Osteoblast (primary cell): ENCODE measurements around the gene CREB3. TPM values are rescaled to one million over a fixed set of nuclear protein-coding genes. Genes with fewer than 3 reads are reported as not detected.

ENCODE experiments used
- DNase-seq: peaks from one replicate; pipeline ENCODE4 v3.0.0; 2011; ENCODE audit warnings: low spot score, mixed read lengths; ENCODE audit not compliant: insufficient read length; ENCODE audit errors: missing footprints
- H2AFZ ChIP-seq: 2 replicates; pipeline ENCODE4 v1.6.0; 2011; ENCODE audit warnings: mild to moderate bottlenecking, low read length
- H3K27ac ChIP-seq: 2 replicates; pipeline ENCODE4 v1.5.1; 2011; ENCODE audit warnings: mild to moderate bottlenecking, low read depth, low read length, moderate library complexity
- H3K27me3 ChIP-seq: 2 replicates; pipeline ENCODE4 v1.6.0; 2012; ENCODE audit warnings: mild to moderate bottlenecking, control low read depth, inconsistent platforms, low read length, moderate library complexity; ENCODE audit not compliant: insufficient read depth
- H3K36me3 ChIP-seq: 2 replicates; pipeline ENCODE4 v1.5.1; 2011; ENCODE audit warnings: mild to moderate bottlenecking, low read length, control low read depth, moderate library complexity; ENCODE audit not compliant: insufficient read depth
- H3K4me1 ChIP-seq: 2 replicates; pipeline ENCODE4 v1.5.1; 2011; ENCODE audit warnings: mild to moderate bottlenecking, low read length, control low read depth, moderate library complexity; ENCODE audit not compliant: insufficient read depth
- H3K4me2 ChIP-seq: 2 replicates; pipeline ENCODE4 v1.6.0; 2011; ENCODE audit warnings: mild to moderate bottlenecking, low read length; ENCODE audit not compliant: insufficient read depth
- H3K4me3 ChIP-seq: fragments of 200-600 bp; sonication (generic); 3 replicates; pipeline ENCODE4 v1.5.1; 2012; ENCODE audit warnings: mild to moderate bottlenecking, low read length, inconsistent platforms; ENCODE audit not compliant: insufficient read depth
- H3K79me2 ChIP-seq: 2 replicates; pipeline ENCODE4 v1.6.0; 2012; ENCODE audit warnings: mild to moderate bottlenecking, low read length, control low read depth, inconsistent platforms; ENCODE audit not compliant: insufficient read depth
- H3K9me3 ChIP-seq: 2 replicates; pipeline ENCODE4 v1.5.1; 2011; ENCODE audit warnings: low read depth, low read length, control low read depth
- H4K20me1 ChIP-seq: 2 replicates; pipeline ENCODE4 v1.6.0; 2012; ENCODE audit warnings: mild to moderate bottlenecking, low read length, control low read depth; ENCODE audit not compliant: insufficient read depth
- CTCF ChIP-seq: IDR thresholded peaks from 2 replicates; pipeline ENCODE4 v1.5.1; 2011; ENCODE audit warnings: mild to moderate bottlenecking, low read depth, low read length, moderate library complexity; ENCODE audit errors: extremely low read depth
- total RNA-seq: library from RNA; depleted of rRNA; stranded (reverse); fragments of >200 nt; gene quantifications from 2 replicates; pipeline ENCODE4 v1.2.3, GENCODE V29; 2012

The CREB3 gene
- total RNA-seq, 1 donor = 64.8 TPM

GRCh38 chr9:35729101-35729500, 3.4 kb upstream of the CREB3 start:
- peak overlapping the region; percentile 87 for H3K27ac ChIP-seq
- H3K4me2 ChIP-seq = peak overlapping the region; percentile 92
- no peak overlapping the region for H2AFZ ChIP-seq
- peaks cover 39% of the 10 kb centered on the region for H4K20me1 ChIP-seq
- peak overlapping the region; percentile 90 for H3K4me3 ChIP-seq
- H3K4me1 ChIP-seq = peaks cover 65% of the 10 kb centered on the region
- no peak for DNase-seq
- TF ChIP-seq CTCF = no peak
- H3K27me3 ChIP-seq = no peaks in the 10 kb centered on the region
- H3K36me3 ChIP-seq = peaks cover 23% of the 10 kb centered on the region
- peaks cover 86% of the 10 kb centered on the region for H3K79me2 ChIP-seq
- no peaks in the 10 kb centered on the region for H3K9me3 ChIP-seq

GRCh38 chr9:35729700-35730485, 2.6 kb upstream of the CREB3 start:
- H3K4me1 ChIP-seq = peaks cover 70% of the 10 kb centered on the region
- H4K20me1 ChIP-seq = peaks cover 35% of the 10 kb centered on the region
- H3K36me3 ChIP-seq = peaks cover 23% of the 10 kb centered on the region

GRCh38 chr9:35730486-35730854, 2.0 kb upstream of the CREB3 start:
- Histone ChIP-seq H4K20me1 (peaks cover 29% of the 10 kb centered on the region), H3K27ac (peak overlapping the region; percentile 87), H3K27me3 (no peaks in the 10 kb centered on the region), H3K4me1 (peaks cover 70% of the 10 kb centered on the region), H3K4me2 (peak overlapping the region; percentile 92), H3K79me2 (peaks cover 86% of the 10 kb centered on the region), H3K9me3 (no peaks in the 10 kb centered on the region), H3K4me3 (peak overlapping the region; percentile 90), H2AFZ (no peak overlapping the region), H3K36me3 (peaks cover 23% of the 10 kb centered on the region)
- no peak for TF ChIP-seq CTCF
- no peak for DNase-seq

More at GRCh38 chr9:35729700-35730485, 2.6 kb upstream of the CREB3 start:
- H3K79me2 ChIP-seq = peaks cover 86% of the 10 kb centered on the region
- peak; percentile 81 for TF ChIP-seq CTCF
- no peaks in the 10 kb centered on the region for H3K9me3 ChIP-seq
- H3K4me2 ChIP-seq = peak overlapping the region; percentile 92
- DNase-seq = peak; percentile 98
- H3K27me3 ChIP-seq = no peaks in the 10 kb centered on the region
- H2AFZ ChIP-seq = no peak overlapping the region
- H3K27ac ChIP-seq = peak overlapping the region; percentile 87
- H3K4me3 ChIP-seq = peak overlapping the region; percentile 90

GRCh38 chr9:35731415-35732184, 866 bp upstream of the CREB3 start:
- Histone ChIP-seq H2AFZ (no peak overlapping the region), H3K79me2 (peaks cover 78% of the 10 kb centered on the region), H3K4me2 (peak overlapping the region; percentile 92), H3K36me3 (peaks cover 25% of the 10 kb centered on the region), H3K4me3 (peak overlapping the region; percentile 90), H3K27ac (peak overlapping the region; percentile 87), H3K27me3 (no peaks in the 10 kb centered on the region), H3K4me1 (peaks cover 64% of the 10 kb centered on the region), H4K20me1 (peaks cover 30% of the 10 kb centered on the region), H3K9me3 (no peaks in the 10 kb centered on the region)
- TF ChIP-seq CTCF = no peak
- no peak for DNase-seq
